ENCODE results near the gene LYPD6B. TPM values are rescaled to one million over a fixed set of nuclear protein-coding genes. Genes with fewer than 3 reads are reported as not detected.

The LYPD6B gene
- polyA plus RNA-seq, 5 donors, result 19.7 to 36.1 (median 28.5) TPM

Other genes starting within 250 kb of the LYPD6B start
- 10 to 100 TPM; 18.7 to 25.6 (median 20.1) TPM for gene KIF5C, start 163.5 kb upstream of the LYPD6B start, polyA plus RNA-seq (ENCODE audit: insufficient read depth in 1 of 5, insufficient read length in 5 of 5, low replicate concordance in 1 of 5)